ENCODE data around the gene PIP4K2A. TPM values are rescaled to one million over a fixed set of nuclear protein-coding genes. Genes with fewer than 3 reads are reported as not detected.

Gene PIP4K2A
- total and polyA plus RNA-seq, 2 of the 13 experiments (the other 11 are each of a cell fraction or from before 2014, with no cell fraction given) = 9.1 to 22.6 TPM

DNA sequence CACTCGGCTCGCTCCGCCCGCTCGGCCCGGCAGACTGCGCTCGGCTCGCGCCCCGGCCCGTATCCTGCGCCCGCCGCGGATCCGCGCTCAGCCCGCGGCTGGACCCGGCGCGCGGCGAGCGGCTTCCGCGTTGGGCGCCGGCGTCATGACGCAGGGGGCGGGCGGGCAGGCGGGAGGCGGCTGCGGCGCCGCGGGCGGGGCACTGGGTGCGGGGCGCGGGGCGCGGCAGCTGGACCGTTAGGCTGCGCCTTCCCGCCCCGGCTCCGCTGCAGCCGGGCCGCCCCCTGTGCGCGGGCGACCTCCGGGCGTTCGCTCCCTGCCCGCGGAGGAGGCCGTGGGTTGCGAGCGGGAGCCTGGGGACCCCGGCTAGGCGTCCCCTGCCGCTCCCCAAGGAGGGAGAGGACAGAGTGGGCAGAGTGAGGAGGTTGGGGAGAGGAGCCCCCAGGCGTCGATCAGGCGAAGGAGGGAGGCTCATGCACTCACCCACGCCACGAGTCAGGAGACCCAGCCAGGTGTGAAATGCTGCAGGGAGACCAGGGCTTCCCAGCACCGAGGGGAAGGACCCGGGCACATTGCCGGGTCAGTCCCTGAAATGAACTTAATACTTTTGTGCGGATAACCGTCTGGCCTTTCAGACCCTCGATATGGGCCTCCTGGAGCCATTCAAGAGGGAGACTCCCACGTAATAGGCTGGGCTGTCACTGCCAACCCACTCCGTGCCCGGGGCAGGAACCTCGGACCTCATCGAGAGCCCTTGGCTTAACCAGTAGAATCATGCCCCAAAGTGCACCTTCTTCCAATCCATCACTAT lies at the start of gene PIP4K2A (continued):
- TF ChIP-seq, protein P1, sequence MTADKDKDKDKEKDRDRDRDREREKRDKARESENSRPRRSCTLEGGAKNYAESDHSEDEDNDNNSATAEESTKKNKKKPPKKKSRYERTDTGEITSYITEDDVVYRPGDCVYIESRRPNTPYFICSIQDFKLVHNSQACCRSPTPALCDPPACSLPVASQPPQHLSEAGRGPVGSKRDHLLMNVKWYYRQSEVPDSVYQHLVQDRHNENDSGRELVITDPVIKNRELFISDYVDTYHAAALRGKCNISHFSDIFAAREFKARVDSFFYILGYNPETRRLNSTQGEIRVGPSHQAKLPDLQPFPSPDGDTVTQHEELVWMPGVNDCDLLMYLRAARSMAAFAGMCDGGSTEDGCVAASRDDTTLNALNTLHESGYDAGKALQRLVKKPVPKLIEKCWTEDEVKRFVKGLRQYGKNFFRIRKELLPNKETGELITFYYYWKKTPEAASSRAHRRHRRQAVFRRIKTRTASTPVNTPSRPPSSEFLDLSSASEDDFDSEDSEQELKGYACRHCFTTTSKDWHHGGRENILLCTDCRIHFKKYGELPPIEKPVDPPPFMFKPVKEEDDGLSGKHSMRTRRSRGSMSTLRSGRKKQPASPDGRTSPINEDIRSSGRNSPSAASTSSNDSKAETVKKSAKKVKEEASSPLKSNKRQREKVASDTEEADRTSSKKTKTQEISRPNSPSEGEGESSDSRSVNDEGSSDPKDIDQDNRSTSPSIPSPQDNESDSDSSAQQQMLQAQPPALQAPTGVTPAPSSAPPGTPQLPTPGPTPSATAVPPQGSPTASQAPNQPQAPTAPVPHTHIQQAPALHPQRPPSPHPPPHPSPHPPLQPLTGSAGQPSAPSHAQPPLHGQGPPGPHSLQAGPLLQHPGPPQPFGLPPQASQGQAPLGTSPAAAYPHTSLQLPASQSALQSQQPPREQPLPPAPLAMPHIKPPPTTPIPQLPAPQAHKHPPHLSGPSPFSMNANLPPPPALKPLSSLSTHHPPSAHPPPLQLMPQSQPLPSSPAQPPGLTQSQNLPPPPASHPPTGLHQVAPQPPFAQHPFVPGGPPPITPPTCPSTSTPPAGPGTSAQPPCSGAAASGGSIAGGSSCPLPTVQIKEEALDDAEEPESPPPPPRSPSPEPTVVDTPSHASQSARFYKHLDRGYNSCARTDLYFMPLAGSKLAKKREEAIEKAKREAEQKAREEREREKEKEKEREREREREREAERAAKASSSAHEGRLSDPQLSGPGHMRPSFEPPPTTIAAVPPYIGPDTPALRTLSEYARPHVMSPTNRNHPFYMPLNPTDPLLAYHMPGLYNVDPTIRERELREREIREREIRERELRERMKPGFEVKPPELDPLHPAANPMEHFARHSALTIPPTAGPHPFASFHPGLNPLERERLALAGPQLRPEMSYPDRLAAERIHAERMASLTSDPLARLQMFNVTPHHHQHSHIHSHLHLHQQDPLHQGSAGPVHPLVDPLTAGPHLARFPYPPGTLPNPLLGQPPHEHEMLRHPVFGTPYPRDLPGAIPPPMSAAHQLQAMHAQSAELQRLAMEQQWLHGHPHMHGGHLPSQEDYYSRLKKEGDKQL (CRISPR knock-in tag; IDR thresholded peaks at IDR 0.05; ENCODE audit: low read depth) = no peak
- TF ChIP-seq, protein P2, sequence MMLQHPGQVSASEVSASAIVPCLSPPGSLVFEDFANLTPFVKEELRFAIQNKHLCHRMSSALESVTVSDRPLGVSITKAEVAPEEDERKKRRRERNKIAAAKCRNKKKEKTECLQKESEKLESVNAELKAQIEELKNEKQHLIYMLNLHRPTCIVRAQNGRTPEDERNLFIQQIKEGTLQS (CRISPR knock-in tag; IDR thresholded peaks at IDR 0.05) = no peak
- TF ChIP-seq, protein P3, sequence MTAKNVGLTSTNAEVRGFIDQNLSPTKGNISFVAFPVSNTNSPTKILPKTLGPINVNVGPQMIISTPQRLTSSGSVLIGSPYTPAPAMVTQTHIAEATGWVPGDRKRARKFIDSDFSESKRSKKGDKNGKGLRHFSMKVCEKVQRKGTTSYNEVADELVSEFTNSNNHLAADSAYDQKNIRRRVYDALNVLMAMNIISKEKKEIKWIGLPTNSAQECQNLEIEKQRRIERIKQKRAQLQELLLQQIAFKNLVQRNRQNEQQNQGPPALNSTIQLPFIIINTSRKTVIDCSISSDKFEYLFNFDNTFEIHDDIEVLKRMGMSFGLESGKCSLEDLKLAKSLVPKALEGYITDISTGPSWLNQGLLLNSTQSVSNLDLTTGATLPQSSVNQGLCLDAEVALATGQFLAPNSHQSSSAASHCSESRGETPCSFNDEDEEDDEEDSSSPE (CRISPR knock-in tag; IDR thresholded peaks at IDR 0.05) = 0 out of 2 replicates have a peak, but pooled peaks have one; percentile 52
- no peak for TF ChIP-seq ZNF546 (CRISPR knock-in tag; conservative IDR thresholded peaks at IDR 0.05)
- no peak for TF ChIP-seq GPN1 (CRISPR knock-in tag; IDR thresholded peaks at IDR 0.05; ENCODE audit: borderline replicate concordance)
- peak; percentile 44; the same call in 1 of the 2 replicates for TF ChIP-seq REPIN1 (CRISPR knock-in tag; IDR thresholded peaks at IDR 0.05; ENCODE audit: borderline replicate concordance, low read depth)
- TF ChIP-seq, protein P4, sequence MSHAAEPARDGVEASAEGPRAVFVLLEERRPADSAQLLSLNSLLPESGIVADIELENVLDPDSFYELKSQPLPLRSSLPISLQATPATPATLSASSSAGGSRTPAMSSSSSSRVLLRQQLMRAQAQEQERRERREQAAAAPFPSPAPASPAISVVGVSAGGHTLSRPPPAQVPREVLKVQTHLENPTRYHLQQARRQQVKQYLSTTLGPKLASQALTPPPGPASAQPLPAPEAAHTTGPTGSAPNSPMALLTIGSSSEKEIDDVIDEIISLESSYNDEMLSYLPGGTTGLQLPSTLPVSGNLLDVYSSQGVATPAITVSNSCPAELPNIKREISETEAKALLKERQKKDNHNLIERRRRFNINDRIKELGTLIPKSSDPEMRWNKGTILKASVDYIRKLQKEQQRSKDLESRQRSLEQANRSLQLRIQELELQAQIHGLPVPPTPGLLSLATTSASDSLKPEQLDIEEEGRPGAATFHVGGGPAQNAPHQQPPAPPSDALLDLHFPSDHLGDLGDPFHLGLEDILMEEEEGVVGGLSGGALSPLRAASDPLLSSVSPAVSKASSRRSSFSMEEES (CRISPR knock-in tag; IDR thresholded peaks at IDR 0.05) = no peak
- TF ChIP-seq MIER3 (CRISPR knock-in tag; IDR thresholded peaks at IDR 0.05; ENCODE audit: borderline replicate concordance) = no peak
- TF ChIP-seq, protein P5, sequence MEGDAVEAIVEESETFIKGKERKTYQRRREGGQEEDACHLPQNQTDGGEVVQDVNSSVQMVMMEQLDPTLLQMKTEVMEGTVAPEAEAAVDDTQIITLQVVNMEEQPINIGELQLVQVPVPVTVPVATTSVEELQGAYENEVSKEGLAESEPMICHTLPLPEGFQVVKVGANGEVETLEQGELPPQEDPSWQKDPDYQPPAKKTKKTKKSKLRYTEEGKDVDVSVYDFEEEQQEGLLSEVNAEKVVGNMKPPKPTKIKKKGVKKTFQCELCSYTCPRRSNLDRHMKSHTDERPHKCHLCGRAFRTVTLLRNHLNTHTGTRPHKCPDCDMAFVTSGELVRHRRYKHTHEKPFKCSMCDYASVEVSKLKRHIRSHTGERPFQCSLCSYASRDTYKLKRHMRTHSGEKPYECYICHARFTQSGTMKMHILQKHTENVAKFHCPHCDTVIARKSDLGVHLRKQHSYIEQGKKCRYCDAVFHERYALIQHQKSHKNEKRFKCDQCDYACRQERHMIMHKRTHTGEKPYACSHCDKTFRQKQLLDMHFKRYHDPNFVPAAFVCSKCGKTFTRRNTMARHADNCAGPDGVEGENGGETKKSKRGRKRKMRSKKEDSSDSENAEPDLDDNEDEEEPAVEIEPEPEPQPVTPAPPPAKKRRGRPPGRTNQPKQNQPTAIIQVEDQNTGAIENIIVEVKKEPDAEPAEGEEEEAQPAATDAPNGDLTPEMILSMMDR (CRISPR knock-in tag; IDR thresholded peaks at IDR 0.05) = no peak
- peak; percentile 57 for TF ChIP-seq HOXA3 (CRISPR knock-in tag; IDR thresholded peaks at IDR 0.05)
- TF ChIP-seq EP300 (IDR thresholded peaks at IDR 0.05; ENCODE audit: low read depth in 2 of 2, low read length in 2 of 2) = no peak
- no peak for TF ChIP-seq EP300 (CRISPR knock-in tag; IDR thresholded peaks at IDR 0.05; ENCODE audit: borderline replicate concordance)
- TF ChIP-seq ZNF777 (CRISPR knock-in tag; IDR thresholded peaks at IDR 0.05) = no peak; the same call in 1 of the 2 replicates
- no peak; the same call in 2 of the 3 replicates for TF ChIP-seq MXI1 (IDR thresholded peaks at IDR 0.05; ENCODE audit: borderline replicate concordance, low read depth, low read length)
- TF ChIP-seq, protein P6, sequence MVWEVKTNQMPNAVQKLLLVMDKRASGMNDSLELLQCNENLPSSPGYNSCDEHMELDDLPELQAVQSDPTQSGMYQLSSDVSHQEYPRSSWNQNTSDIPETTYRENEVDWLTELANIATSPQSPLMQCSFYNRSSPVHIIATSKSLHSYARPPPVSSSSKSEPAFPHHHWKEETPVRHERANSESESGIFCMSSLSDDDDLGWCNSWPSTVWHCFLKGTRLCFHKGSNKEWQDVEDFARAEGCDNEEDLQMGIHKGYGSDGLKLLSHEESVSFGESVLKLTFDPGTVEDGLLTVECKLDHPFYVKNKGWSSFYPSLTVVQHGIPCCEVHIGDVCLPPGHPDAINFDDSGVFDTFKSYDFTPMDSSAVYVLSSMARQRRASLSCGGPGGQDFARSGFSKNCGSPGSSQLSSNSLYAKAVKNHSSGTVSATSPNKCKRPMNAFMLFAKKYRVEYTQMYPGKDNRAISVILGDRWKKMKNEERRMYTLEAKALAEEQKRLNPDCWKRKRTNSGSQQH (CRISPR knock-in tag; IDR thresholded peaks at IDR 0.05; ENCODE audit: low read depth) = no peak
- no peak for TF ChIP-seq FOXC1 (CRISPR knock-in tag; IDR thresholded peaks at IDR 0.05; ENCODE audit: borderline replicate concordance)
